DOHH2 (cell line): ENCODE measurements around the gene DHRS4.
A peak's percentile ranks its signal among the peaks of the same experiment; 100 is the strongest.
"Not testable (repeated sequence)": the region's sequence is repeated elsewhere in the genome, so short reads cannot be mapped to it uniquely, and the experiment has no call there.

Experiments used
- H3F3A ChIP-seq: fragments of 200-600 bp; sonication (generic), shearing (Covaris generic); 2 replicates; pipeline ENCODE4 v1.6.0; 2016; ENCODE audit warnings: antibody characterized with exemption, mild to moderate bottlenecking; ENCODE audit not compliant: control insufficient read depth, insufficient read depth
- H3K27ac ChIP-seq: fragments of 200-600 bp; sonication (generic); 2 replicates; pipeline ENCODE4 v1.5.1; 2014; ENCODE audit warnings: low read depth, mild to moderate bottlenecking, low read length, moderate library complexity
- H3K27me3 ChIP-seq: fragments of 200-600 bp; sonication (generic); 2 replicates; pipeline ENCODE4 v1.6.1; 2014; ENCODE audit warnings: mild to moderate bottlenecking, low read length, mixed read lengths; ENCODE audit not compliant: control insufficient read depth
- H3K36me3 ChIP-seq: fragments of 200-600 bp; sonication (generic); 2 replicates; pipeline ENCODE4 v1.6.1; 2014; ENCODE audit warnings: mild to moderate bottlenecking, low read length, moderate library complexity, mixed read lengths; ENCODE audit not compliant: control insufficient read depth
- H3K4me1 ChIP-seq: fragments of 200-600 bp; sonication (generic); 2 replicates; pipeline ENCODE4 v1.6.1; 2014; ENCODE audit warnings: mild to moderate bottlenecking, low read length, mixed read lengths; ENCODE audit not compliant: control insufficient read depth
- H3K4me2 ChIP-seq: fragments of 200-600 bp; sonication (generic); 2 replicates; pipeline ENCODE4 v1.6.0; 2014; ENCODE audit warnings: mild to moderate bottlenecking, low read length, moderate library complexity
- H3K4me3 ChIP-seq: fragments of 200-600 bp; sonication (generic); 2 replicates; pipeline ENCODE4 v1.5.1; 2014; ENCODE audit warnings: mild to moderate bottlenecking, low read length, mixed read lengths
- H3K79me2 ChIP-seq: fragments of 200-600 bp; sonication (generic); 2 replicates; pipeline ENCODE4 v1.6.1; 2014; ENCODE audit warnings: mild to moderate bottlenecking, low read length, mixed read lengths; ENCODE audit not compliant: control insufficient read depth
- H3K9me2 ChIP-seq: fragments of 200-600 bp; sonication (generic); replicated peaks from 2 replicates; pipeline ENCODE4 v1.6.1; 2014; ENCODE audit warnings: mild to moderate bottlenecking, low read length, mixed read lengths; ENCODE audit not compliant: control insufficient read depth
- H3K9me3 ChIP-seq: fragments of 200-600 bp; sonication (generic); 2 replicates; pipeline ENCODE4 v1.6.1; 2014; ENCODE audit warnings: antibody characterized with exemption, low read length, mixed read lengths; ENCODE audit not compliant: control insufficient read depth, insufficient read depth
- H4K20me1 ChIP-seq: fragments of 200-600 bp; sonication (generic); 2 replicates; pipeline ENCODE4 v1.6.0; 2014; ENCODE audit warnings: low read depth, mild to moderate bottlenecking, antibody characterized with exemption, low read length, moderate library complexity; ENCODE audit not compliant: control insufficient read depth, insufficient read depth
- CTCF ChIP-seq: fragments of 200-600 bp; sonication (generic); IDR thresholded peaks from one replicate; pipeline ENCODE4 v1.5.1; 2014; ENCODE audit warnings: antibody characterized with exemption, mild to moderate bottlenecking, low read depth, low read length; ENCODE audit not compliant: poor library complexity, severe bottlenecking
- EZH2phosphoT487 ChIP-seq: fragments of 200-600 bp; sonication (generic); IDR thresholded peaks from 2 replicates; pipeline ENCODE4 v1.6.1; 2017; ENCODE audit warnings: borderline replicate concordance, mild to moderate bottlenecking, antibody characterized with exemption, low read length, moderate library complexity, mixed read lengths

DHRS4 gene

GRCh38 chr14:24013654-24014514 is 60.3 kb downstream of the DHRS4 start:
- Histone ChIP-seq H3K9me2 (no peaks in the 10 kb centered on the region), H3F3A (no peaks in the 10 kb centered on the region), H3K79me2 (0 out of 2 replicates have a peak, but pooled peaks cover 4% of the 10 kb centered on the region), H3K9me3 (no peaks in the 10 kb centered on the region), H3K27ac (no peak overlapping the region), H3K4me1 (peaks cover 6% of the 10 kb centered on the region), H3K4me2 (peak overlapping the region; percentile 36; the same call in 1 of the 2 replicates), H4K20me1 (no peaks in the 10 kb centered on the region), H3K4me3 (no peak overlapping the region), H3K27me3 (no peaks in the 10 kb centered on the region), H3K36me3 (no peaks in the 10 kb centered on the region)
- TF ChIP-seq CTCF (peak; percentile 86), EZH2phosphoT487 (no peak)

- H3K4me1 ChIP-seq, H3K9me3 ChIP-seq, H3K9me2 ChIP-seq, H3F3A ChIP-seq, H3K27ac ChIP-seq, H4K20me1 ChIP-seq, H3K4me3 ChIP-seq, H3K27me3 ChIP-seq, H3K4me2 ChIP-seq, H3K79me2 ChIP-seq, H3K36me3 ChIP-seq: not testable (repeated sequence)
Measured at GRCh38 chr14:24015745-24016144, 62.2 kb downstream of the DHRS4 start.
